PC-3 (cell line): ENCODE results near the gene CIITA.

Source experiments
- EZH2 ChIP-seq: fragments of 300-600 bp; sonication (generic); IDR thresholded peaks from one replicate; pipeline ENCODE4 v1.6.1; 2017; ENCODE audit warnings: antibody characterized with exemption, mild to moderate bottlenecking, low read length; ENCODE audit not compliant: unreplicated experiment
- EZH2phosphoT487 ChIP-seq: fragments of 300-600 bp; sonication (generic); IDR thresholded peaks from 2 replicates; pipeline ENCODE4 v1.6.1; 2018; ENCODE audit warnings: mild to moderate bottlenecking, antibody characterized with exemption, low read length, borderline replicate concordance
- TF ChIP-seq, protein P1 (sequence below): fragments of 300-600 bp; sonication (generic); conservative IDR thresholded peaks from 2 replicates; pipeline ENCODE4 v1.5.1; 2017; ENCODE audit warnings: antibody characterized with exemption, low read depth, mild to moderate bottlenecking, low read length

DNA sequence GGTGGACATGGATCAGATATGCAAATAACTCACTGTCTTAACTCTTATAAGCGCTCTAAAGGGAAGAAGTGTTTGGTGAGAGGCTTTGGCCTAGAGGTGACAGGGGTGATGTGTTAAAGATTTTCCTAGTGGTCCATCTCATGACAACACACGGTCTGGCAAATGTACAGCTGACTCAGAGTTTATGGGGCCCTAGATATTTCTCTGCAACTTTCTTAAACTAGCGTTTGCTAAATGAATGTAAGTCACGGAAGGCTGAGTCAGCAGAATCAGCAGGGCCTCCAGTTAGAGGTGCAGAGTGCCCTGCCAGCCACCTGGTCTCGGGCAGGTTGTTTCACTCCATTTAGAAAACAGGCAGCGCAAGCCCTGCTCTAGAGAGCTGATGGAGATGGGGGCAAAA lies 107.5 kb downstream of the CIITA start:
- TF ChIP-seq, protein P1, sequence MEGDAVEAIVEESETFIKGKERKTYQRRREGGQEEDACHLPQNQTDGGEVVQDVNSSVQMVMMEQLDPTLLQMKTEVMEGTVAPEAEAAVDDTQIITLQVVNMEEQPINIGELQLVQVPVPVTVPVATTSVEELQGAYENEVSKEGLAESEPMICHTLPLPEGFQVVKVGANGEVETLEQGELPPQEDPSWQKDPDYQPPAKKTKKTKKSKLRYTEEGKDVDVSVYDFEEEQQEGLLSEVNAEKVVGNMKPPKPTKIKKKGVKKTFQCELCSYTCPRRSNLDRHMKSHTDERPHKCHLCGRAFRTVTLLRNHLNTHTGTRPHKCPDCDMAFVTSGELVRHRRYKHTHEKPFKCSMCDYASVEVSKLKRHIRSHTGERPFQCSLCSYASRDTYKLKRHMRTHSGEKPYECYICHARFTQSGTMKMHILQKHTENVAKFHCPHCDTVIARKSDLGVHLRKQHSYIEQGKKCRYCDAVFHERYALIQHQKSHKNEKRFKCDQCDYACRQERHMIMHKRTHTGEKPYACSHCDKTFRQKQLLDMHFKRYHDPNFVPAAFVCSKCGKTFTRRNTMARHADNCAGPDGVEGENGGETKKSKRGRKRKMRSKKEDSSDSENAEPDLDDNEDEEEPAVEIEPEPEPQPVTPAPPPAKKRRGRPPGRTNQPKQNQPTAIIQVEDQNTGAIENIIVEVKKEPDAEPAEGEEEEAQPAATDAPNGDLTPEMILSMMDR, result no peak
- TF ChIP-seq EZH2, result no peak
- no peak for TF ChIP-seq EZH2phosphoT487
